GM12801 (cell line): Measurements from ENCODE around the gene PPP3CA.

ENCODE experiments used
- TF ChIP-seq, protein P1 (sequence below): IDR thresholded peaks from one replicate; pipeline ENCODE4 v1.5.1; 2011; ENCODE audit warnings: control low read depth; ENCODE audit not compliant: insufficient read length; ENCODE audit errors: extremely low read depth

Gene PPP3CA

DNA sequence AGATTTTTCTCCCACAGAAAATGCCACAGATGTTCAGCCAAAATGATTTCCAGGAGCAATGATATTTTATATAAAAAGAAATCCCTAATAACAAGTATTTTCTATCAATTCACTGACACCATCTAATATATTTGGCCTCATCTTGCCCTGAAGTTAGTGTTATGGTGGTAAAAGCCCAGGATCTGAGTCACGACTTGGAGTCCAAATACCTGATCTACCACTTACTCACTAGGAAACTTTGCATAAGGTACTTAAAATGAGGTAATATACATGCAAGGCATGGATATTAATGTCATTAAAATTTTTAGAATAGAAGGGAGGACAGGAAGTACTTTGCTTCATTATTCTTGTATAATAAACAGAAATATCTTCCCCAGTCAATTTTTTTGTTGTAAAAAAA lies 16.3 kb downstream of the PPP3CA start:
- TF ChIP-seq, protein P1, sequence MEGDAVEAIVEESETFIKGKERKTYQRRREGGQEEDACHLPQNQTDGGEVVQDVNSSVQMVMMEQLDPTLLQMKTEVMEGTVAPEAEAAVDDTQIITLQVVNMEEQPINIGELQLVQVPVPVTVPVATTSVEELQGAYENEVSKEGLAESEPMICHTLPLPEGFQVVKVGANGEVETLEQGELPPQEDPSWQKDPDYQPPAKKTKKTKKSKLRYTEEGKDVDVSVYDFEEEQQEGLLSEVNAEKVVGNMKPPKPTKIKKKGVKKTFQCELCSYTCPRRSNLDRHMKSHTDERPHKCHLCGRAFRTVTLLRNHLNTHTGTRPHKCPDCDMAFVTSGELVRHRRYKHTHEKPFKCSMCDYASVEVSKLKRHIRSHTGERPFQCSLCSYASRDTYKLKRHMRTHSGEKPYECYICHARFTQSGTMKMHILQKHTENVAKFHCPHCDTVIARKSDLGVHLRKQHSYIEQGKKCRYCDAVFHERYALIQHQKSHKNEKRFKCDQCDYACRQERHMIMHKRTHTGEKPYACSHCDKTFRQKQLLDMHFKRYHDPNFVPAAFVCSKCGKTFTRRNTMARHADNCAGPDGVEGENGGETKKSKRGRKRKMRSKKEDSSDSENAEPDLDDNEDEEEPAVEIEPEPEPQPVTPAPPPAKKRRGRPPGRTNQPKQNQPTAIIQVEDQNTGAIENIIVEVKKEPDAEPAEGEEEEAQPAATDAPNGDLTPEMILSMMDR: no peak

DNA sequence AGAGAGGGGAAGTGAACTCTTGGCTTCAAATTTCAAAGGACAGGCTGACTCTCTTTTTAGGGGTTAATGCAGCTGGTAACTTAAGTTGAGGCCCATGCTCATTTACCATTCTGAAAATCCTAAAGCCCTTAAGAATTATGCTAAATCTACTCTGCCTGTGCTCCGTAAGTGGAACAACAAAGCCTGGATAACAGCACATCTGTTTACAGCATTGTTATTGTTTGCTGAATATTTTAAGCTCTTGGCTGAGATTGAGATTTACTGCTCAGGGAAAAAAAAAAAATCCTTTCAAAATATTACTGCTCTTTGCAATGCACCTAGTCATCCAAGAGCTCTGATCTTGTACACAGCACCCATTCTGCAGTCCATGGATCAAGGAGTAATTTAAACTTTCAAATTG lies 17.7 kb downstream of the PPP3CA start:
- TF ChIP-seq, protein P1: no peak

DNA sequence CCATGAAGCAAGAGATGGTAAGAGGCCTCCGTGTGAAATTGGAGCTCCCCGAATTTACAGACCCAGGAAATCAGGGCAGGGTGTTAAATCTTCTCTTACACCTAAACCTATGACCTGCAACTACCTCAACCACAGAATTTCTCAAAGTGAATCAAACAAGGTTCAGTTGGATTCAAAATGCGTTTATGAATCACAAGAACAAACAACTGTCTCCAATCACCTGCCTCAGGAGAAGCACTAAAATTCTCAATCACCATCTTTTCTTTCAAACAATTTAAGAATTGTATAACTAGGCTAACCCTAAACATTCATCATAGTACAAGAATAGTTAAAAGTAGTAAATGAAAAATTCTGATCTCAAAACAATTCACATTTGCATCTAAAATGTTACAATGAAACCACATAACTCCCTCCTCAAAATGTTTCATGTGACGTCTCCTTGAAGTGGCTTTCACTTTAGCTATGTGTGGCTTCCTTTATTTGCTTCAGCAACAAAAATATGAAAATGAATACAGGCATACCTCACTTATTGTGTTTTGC lies 19.2 kb downstream of the PPP3CA start:
- TF ChIP-seq, protein P1: no peak

DNA sequence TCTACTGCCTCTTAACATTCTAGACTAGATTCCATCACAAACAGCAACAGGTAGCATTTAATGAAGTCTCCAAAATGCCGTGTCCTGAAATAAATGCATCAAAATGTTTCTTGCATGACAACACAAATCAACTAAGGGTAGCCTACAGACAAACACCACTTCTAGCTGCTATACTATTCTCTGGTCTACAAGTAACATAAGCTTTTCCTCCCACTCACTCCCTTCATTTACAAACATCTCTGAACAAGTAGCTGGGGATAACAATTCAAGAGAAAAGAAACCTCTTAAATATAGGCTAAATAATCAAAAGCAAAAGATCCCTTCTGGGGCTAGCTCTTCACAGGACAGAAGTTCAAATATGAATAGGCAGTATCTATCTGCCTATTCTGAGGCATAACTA lies 20.8 kb downstream of the PPP3CA start:
- TF ChIP-seq, protein P1: no peak

DNA sequence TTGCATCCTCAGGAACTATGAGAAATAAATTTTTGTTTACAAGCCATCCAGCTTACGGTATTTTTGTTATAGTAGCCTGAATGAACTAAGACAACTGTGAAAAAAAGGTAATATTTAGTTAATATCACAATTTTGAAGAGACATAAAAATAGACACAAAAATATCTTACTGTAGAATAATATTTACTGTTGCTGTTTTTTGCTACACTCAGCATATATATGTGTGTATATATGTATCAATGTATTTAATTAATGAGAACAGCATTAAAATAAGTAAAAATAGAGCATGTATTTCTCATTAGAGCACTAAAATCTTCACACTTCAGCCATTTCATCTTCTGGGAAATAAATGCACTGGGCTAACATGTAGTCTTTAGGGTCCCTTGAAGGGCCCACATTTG lies 24.6 kb downstream of the PPP3CA start:
- TF ChIP-seq, protein P1: no peak

DNA sequence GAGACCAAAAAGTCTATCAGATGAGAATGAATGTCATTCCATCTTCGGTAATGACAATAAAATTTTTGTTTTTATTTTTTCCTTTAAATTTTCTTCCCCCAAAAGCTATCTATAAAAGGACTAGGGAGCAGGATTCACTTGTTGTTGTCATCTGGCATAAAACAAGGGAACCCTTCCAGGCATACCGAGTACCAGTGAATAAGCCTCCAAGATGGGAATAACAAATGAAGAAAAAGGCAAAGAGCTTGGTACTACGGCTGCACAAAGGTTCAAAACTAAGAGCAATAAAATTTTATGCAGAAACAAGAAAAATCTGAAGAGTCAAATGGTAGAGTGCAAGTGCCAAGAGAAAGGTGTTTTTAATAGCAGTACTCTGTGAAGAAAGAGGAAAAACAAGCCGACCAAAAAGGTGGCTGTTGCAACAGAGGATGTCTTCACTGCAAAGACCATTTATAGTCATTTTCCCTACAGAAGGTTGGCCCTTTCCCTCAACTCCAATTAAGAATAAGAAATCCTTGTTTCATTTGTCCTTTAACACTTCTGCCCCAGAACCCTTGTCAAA lies 25.8 kb downstream of the PPP3CA start:
- TF ChIP-seq, protein P1: no peak

DNA sequence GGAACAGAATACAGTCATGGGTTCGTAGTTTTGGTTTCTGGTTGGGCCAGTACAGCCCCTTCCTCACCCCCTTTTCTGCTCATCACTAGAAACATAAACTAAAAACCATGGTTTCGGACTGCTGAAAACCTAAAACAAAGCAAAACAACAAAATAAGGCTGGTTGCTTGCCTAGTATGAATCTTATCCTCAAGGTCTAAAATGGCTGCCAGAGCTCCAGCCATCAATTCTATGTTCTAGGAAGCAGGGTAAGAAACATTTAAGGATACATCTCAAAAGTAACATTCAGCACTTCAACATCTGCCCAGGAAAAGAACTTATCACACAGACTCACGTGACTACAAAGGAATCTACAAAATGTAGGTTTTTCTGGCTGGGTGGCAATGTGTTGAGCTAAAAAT lies 31.5 kb downstream of the PPP3CA start:
- TF ChIP-seq, protein P1: no peak
